Mesenchymal stem cell (in vitro differentiated cells and primary cell): ENCODE results near the gene STX3.
"Not testable (repeated sequence)": the region's sequence is repeated elsewhere in the genome, so short reads cannot be mapped to it uniquely, and the experiment has no call there.

Experiments
- DNase-seq: peaks from one replicate; pipeline ENCODE4 v3.0.0-alpha.2; 2013
- H2AFZ ChIP-seq: one replicate; pipeline ENCODE4 v1.6.1; 2013; ENCODE audit warnings: low read depth, mild to moderate bottlenecking, control low read depth, inconsistent platforms, low read length, moderate library complexity
- H2AK5ac ChIP-seq: 2 replicates; pipeline ENCODE4 v1.6.1; 2013; ENCODE audit warnings: low read length, moderate library complexity, mild to moderate bottlenecking, inconsistent platforms; ENCODE audit not compliant: severe bottlenecking
- H2BK120ac ChIP-seq: one replicate; pipeline ENCODE4 v1.6.1; 2013; ENCODE audit warnings: low read depth, mild to moderate bottlenecking, inconsistent platforms, low read length, moderate library complexity
- H2BK12ac ChIP-seq, 2 experiments: one replicate each; pipeline ENCODE4 v1.6.1; 2013; ENCODE audit warnings: inconsistent platforms in 2 of 2, low read length in 2 of 2, mild to moderate bottlenecking in 2 of 2, moderate library complexity in 2 of 2, control low read depth in 1 of 2
- H2BK15ac ChIP-seq: one replicate; pipeline ENCODE4 v1.6.1; 2013; ENCODE audit warnings: mild to moderate bottlenecking, low read depth, inconsistent platforms; ENCODE audit not compliant: poor library complexity, severe bottlenecking
- H2BK5ac ChIP-seq: 2 replicates; pipeline ENCODE4 v1.6.1; 2013; ENCODE audit warnings: low read depth, mild to moderate bottlenecking, low read length, control low read depth, inconsistent platforms; ENCODE audit not compliant: poor library complexity, severe bottlenecking
- H3K14ac ChIP-seq, 2 experiments: one replicate each; pipeline ENCODE4 v1.6.1; 2013; ENCODE audit warnings: inconsistent platforms in 2 of 2, low read length in 2 of 2, control low read depth in 1 of 2, mild to moderate bottlenecking in 1 of 2, moderate library complexity in 1 of 2
- H3K18ac ChIP-seq, 2 experiments: one replicate each; pipeline ENCODE4 v1.6.1; 2013; ENCODE audit warnings: inconsistent platforms in 2 of 2, low read length in 2 of 2, control low read depth in 1 of 2, low read depth in 1 of 2, mild to moderate bottlenecking in 1 of 2
- H3K23ac ChIP-seq, 2 experiments: one replicate each; pipeline ENCODE4 v1.6.1; 2013; ENCODE audit warnings: inconsistent platforms in 2 of 2, low read length in 2 of 2, mild to moderate bottlenecking in 2 of 2, moderate library complexity in 2 of 2, control low read depth in 1 of 2
- H3K27ac ChIP-seq: 2 replicates; pipeline ENCODE4 v1.5.1; 2013; ENCODE audit warnings: mild to moderate bottlenecking, moderate library complexity, low read length, control low read depth, inconsistent platforms; ENCODE audit not compliant: poor library complexity, severe bottlenecking
- H3K27me3 ChIP-seq, 2 experiments: 2 replicates each; pipeline versions ENCODE4 v1.6.1 to v1.7.0; 2013; ENCODE audit warnings: low read length in 2 of 2, mild to moderate bottlenecking in 2 of 2, moderate library complexity in 2 of 2, control low read depth in 1 of 2, inconsistent platforms in 1 of 2; ENCODE audit not compliant: control insufficient read depth in 1 of 2, insufficient read depth in 1 of 2
- H3K36me3 ChIP-seq, 2 experiments: 2 replicates each; pipeline versions ENCODE4 v1.6.1 to v1.7.0; 2013; ENCODE audit warnings: low read length in 2 of 2, control low read depth in 1 of 2, inconsistent platforms in 1 of 2, low read depth in 1 of 2, mild to moderate bottlenecking in 1 of 2; ENCODE audit not compliant: insufficient read depth in 2 of 2, control insufficient read depth in 1 of 2
- H3K4ac ChIP-seq, 2 experiments: one replicate each; pipeline ENCODE4 v1.6.1; 2013; ENCODE audit warnings: inconsistent platforms in 2 of 2, low read length in 2 of 2, mild to moderate bottlenecking in 2 of 2, moderate library complexity in 2 of 2, control low read depth in 1 of 2, low read depth in 1 of 2
- H3K4me1 ChIP-seq: 2 replicates; pipeline ENCODE4 v1.6.1; 2013; ENCODE audit warnings: low read depth, low read length, control low read depth; ENCODE audit not compliant: control insufficient read depth, insufficient read depth
- H3K4me2 ChIP-seq: 2 replicates; pipeline ENCODE4 v1.6.1; 2013; ENCODE audit warnings: low read length, mild to moderate bottlenecking, inconsistent platforms; ENCODE audit not compliant: poor library complexity, severe bottlenecking
- H3K4me3 ChIP-seq, 2 experiments: 2 replicates each; pipeline versions ENCODE4 v1.5.1 to v1.7.0; 2013; ENCODE audit warnings: low read length in 2 of 2, mild to moderate bottlenecking in 2 of 2, control low read depth in 1 of 2, low read depth in 1 of 2; ENCODE audit not compliant: insufficient read depth in 1 of 2
- H3K79me1 ChIP-seq: replicated peaks from 2 replicates; pipeline ENCODE4 v1.6.1; 2013; ENCODE audit warnings: mild to moderate bottlenecking, control low read depth, low read length, inconsistent platforms; ENCODE audit not compliant: poor library complexity, severe bottlenecking
- H3K9ac ChIP-seq: 2 replicates; pipeline ENCODE4 v1.7.0; 2013; ENCODE audit warnings: mild to moderate bottlenecking, low read length, moderate library complexity
- H3K9me3 ChIP-seq: 2 replicates; pipeline ENCODE4 v1.7.0; 2013; ENCODE audit warnings: mild to moderate bottlenecking, low read length; ENCODE audit not compliant: control insufficient read depth
- H4K8ac ChIP-seq: one replicate; pipeline ENCODE4 v1.6.1; 2013; ENCODE audit warnings: inconsistent platforms, mild to moderate bottlenecking, low read length, moderate library complexity
- H4K91ac ChIP-seq: one replicate; pipeline ENCODE4 v1.6.1; 2013; ENCODE audit warnings: mild to moderate bottlenecking, low read length, inconsistent platforms
- WGBS: methylation state at CpG from one replicate; pipeline ENCODE4 v1.1.7; 2013; ENCODE audit warnings: mixed read lengths; 5-methylcytosine and 5-hydroxymethylcytosine counted together

Gene STX3

DNA sequence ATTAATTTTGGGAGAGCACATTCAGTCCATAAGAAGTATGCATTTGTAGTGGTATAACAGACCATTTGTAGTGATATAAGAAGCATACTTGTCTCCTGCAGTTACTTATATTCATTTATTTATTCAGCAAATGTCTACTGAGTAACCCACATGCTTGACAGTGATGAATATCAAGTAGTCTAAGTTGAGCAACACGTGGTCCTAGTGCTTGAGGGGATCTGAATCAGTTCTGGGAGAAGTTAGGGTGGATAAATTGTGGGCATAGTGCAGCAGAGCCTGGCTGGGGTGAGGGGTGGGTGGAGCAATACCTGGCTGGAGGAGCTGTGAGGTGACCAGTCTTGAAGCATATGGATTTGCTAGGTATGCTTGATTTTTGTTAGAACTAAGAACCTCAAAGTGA is 24.3 kb downstream of the STX3 start:
- Histone ChIP-seq H4K8ac (no peak overlapping the region), H3K23ac (no peak overlapping the region), H2AK5ac (no peak overlapping the region), H3K79me1 (peaks cover 34% of the 10 kb centered on the region), H2BK120ac (no peak overlapping the region), H3K14ac (no peak overlapping the region), H3K4me2 (no peak overlapping the region), H3K18ac (no peak overlapping the region), H3K4me1 (peaks cover 8% of the 10 kb centered on the region), H3K4me3 (no peak overlapping the region), H2BK12ac (no peak overlapping the region), H4K91ac (no peak overlapping the region), H2AFZ (no peak overlapping the region), H3K9me3 (no peaks in the 10 kb centered on the region), H3K4ac (no peak overlapping the region), H2BK5ac (no peak overlapping the region), H3K36me3 (peaks cover 13 to 70% of the 10 kb centered on the region in 2 experiments), H3K27ac (no peak overlapping the region), H3K9ac (no peak overlapping the region), H3K27me3 (no peaks in the 10 kb centered on the region), H2BK15ac (no peak overlapping the region)
- 77% methylated on average over 1 of the region's 1 CpG for WGBS
- DNase-seq = no peak

DNA sequence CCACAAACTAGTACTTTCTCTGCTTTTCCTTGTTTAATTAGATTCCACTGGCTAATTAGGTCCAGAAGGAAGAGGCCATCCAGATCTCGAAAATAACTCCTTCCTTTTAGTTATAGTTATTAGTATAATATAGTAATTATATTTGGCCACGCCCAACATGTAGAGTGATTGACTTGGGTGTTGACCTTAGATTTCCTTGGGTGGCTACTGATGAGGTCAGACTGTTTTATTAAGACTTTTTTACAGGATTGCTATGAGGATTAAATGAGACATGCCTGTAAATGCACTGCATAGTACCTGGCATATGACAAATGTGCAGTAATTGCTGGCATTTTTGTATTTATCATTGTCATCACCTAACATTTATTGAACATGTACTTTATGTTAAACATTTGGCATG is 26.9 kb downstream of the STX3 start:
- no peak for DNase-seq
- WGBS = 100% methylated on average over 1 of the region's 2 CpGs

DNA sequence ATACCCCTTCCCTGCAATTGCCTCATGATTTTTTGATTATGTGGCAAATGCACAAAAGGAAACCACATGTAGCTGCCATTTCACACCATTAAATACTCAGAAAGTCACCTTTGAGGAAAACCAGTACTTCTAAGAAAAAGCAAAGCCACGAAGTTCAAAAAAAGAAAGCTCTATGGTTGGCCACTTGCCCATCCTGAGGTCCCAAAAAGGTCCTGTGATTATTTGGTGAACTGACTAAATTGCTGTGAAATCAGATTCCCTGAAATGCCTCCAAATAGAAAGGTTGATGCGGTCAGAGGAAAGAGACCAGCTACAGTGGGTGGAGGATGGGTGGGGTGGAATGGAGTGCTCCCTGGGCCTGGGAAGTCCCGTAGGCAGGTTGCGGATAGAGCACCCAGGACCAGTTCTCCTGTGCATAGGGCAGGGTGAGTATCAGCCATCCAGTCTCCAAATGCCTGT is 28.5 kb downstream of the STX3 start:
- Histone ChIP-seq H3K79me1 (peaks cover 34% of the 10 kb centered on the region), H2BK120ac (no peak overlapping the region), H3K23ac (no peak overlapping the region), H3K27ac (no peak overlapping the region), H3K4me2 (no peak overlapping the region), H3K27me3 (no peaks in the 10 kb centered on the region), H3K9me3 (no peaks in the 10 kb centered on the region), H2BK5ac (no peak overlapping the region), H3K9ac (no peak overlapping the region), H3K4me1 (peaks cover 9% of the 10 kb centered on the region), H2BK12ac (no peak overlapping the region), H4K91ac (no peak overlapping the region), H2BK15ac (no peak overlapping the region), H3K36me3 (peaks cover 7 to 52% of the 10 kb centered on the region in 2 experiments), H2AFZ (no peak overlapping the region), H2AK5ac (no peak overlapping the region), H3K4ac (no peak overlapping the region), H3K18ac (no peak overlapping the region), H4K8ac (no peak overlapping the region), H3K14ac (no peak overlapping the region), H3K4me3 (no peak overlapping the region)
- 98% methylated on average over 4 of the region's 4 CpGs for WGBS
- DNase-seq = no peak

More for the DNA sequence above, 26.9 kb downstream of the STX3 start:
- Histone ChIP-seq H3K9me3 (no peaks in the 10 kb centered on the region), H3K27ac (no peak overlapping the region), H2AFZ (no peak overlapping the region), H3K4ac (no peak overlapping the region), H2BK15ac (no peak overlapping the region), H2AK5ac (no peak overlapping the region), H3K18ac (no peak overlapping the region), H3K79me1 (peaks cover 39% of the 10 kb centered on the region), H4K8ac (no peak overlapping the region), H2BK12ac (no peak overlapping the region), H3K27me3 (no peaks in the 10 kb centered on the region), H4K91ac (no peak overlapping the region), H3K4me3 (no peak overlapping the region), H3K23ac (no peak overlapping the region), H3K14ac (no peak overlapping the region), H3K4me1 (peaks cover 9% of the 10 kb centered on the region), H3K36me3 (peaks cover 11 to 44% of the 10 kb centered on the region in 2 experiments), H2BK120ac (no peak overlapping the region), H3K9ac (no peak overlapping the region), H3K4me2 (no peak overlapping the region), H2BK5ac (no peak overlapping the region)

DNA sequence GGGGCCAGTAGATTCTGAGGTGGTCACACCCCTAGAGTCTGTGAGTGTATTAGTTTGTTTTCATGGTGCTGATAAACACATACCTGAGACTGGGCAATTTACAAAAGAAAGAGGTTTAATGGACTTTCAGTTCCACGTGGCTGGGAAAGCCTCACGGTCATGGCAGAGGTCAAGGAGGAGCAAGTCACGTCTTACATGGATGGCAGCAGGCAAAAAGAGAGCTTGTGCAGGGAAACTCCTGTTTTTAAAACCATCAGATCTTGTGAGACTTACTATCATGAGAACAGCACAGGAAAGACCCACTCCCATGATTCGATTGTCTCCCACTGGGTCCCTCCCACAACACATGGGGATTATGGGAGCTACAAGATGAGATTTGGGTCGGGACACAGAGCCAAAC is 29.3 kb downstream of the STX3 start:
- H3K23ac ChIP-seq, H4K91ac ChIP-seq, H2AFZ ChIP-seq, H2BK12ac ChIP-seq, H3K4me2 ChIP-seq, H2BK15ac ChIP-seq, H3K27me3 ChIP-seq, DNase-seq, H3K9ac ChIP-seq, H3K4me1 ChIP-seq, H3K9me3 ChIP-seq, H2BK5ac ChIP-seq, H3K18ac ChIP-seq, H4K8ac ChIP-seq, H2BK120ac ChIP-seq, H3K4ac ChIP-seq, H3K4me3 ChIP-seq, H2AK5ac ChIP-seq, H3K27ac ChIP-seq, H3K14ac ChIP-seq: not testable (repeated sequence)
- 91% methylated on average over 4 of the region's 5 CpGs for WGBS
- Histone ChIP-seq H3K79me1 (peaks cover 35% of the 10 kb centered on the region), H3K36me3 (peaks cover 15 to 54% of the 10 kb centered on the region in 2 experiments)
